ENCODE measurements around the gene CACNA2D3.

CACNA2D3 gene

DNA sequence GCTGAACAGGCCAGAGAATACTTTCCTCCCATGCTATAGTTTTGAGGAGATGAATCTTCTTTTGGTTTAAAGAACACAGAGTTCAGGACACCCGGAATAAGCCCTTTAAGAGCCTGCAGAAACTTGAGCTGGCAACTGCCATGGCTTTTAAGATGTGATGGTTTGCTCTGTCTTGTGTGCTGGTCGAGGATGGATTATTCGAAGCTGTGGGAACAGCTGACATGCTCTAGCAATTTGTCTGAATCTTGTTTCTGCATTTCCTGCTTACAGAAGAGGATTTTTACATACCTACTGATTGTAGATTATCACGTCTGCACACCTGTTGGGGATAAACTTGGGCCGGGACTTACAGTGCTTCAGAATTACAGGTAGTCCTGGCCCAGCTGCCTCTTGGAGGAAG is 408.6 kb downstream of the CACNA2D3 start:
- DNase-seq (ENCODE audit: low read depth): no peak

DNA sequence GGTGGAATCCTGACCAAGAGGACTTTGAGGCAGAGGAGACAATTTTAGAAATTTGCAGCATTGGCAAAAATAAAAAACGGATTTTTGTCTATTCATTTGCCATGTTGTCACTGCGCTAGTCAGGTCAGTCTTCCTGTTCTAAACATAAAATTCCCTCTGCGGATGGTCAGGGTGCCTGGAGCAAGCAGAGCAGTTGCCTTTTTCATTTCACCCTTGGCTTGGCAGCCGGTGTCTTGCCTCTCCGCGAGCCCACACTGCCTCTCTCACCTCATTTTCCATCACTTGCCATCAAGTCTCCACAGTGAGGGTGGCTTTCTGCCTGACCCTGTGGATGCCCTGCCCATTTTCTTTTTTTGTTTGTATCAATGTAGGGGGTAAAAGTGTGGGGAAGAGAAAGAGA is 409.4 kb downstream of the CACNA2D3 start:
- no peak for DNase-seq (ENCODE audit: low read depth)

DNA sequence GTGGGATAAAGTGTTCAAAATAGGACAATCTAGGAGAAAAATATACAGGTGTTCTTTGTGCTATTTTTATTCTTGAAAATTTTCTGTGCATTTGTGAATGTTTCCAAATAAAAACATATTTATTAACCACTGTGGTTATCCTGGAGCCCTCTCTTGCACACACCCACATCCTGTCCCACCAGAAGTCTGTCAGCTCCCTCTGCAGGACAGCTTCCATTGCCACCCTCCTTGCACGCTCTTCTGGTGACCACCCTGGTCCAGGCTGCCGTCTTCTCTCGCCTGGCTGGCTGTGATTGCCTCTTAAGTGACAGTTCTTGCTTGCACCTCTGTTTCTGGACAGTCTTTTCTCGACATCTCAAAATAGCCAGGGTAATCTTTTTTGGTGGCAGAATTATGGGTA is 411.5 kb downstream of the CACNA2D3 start:
- no peak for DNase-seq (ENCODE audit: low read depth)

DNA sequence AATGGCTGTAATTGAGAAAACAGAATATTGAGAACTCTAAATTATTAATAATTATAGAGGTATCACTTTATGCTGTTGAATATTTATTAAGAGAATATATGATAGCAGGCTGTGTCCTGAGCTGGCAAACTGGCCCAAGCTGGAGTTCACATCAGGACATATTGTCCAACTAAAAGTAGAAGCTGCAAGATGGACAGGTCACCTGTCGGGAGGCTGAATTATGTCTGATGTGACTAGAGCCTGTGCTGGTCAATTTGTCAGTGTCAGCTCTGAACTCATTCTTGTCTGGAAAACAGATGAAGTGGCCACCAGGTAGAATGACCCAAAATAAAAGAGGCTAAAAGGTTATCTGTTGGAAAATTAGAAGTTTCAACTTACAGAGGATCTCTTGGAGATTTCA is 413.3 kb downstream of the CACNA2D3 start:
- no peak for DNase-seq (ENCODE audit: low read depth)

DNA sequence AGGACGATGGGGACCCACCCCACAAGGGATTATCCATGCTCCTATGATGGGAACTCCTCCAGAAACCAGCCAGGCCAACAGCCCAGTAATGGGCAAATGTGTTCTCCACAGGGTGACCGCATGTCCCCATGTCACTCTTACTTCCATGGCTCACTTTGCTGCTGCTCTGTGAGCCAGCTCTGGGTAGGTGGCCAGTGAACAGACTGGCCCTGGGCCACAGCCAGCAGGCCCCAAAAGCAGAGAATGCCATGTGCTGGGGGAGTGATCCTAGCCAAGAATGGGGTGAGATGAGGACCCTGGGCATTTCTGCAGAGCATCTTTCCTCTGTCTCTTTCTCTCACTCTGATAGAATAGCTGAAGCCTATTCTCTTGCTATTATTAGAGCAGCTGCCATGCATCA is 414.1 kb downstream of the CACNA2D3 start:
- DNase-seq (ENCODE audit: low read depth): no peak

DNA sequence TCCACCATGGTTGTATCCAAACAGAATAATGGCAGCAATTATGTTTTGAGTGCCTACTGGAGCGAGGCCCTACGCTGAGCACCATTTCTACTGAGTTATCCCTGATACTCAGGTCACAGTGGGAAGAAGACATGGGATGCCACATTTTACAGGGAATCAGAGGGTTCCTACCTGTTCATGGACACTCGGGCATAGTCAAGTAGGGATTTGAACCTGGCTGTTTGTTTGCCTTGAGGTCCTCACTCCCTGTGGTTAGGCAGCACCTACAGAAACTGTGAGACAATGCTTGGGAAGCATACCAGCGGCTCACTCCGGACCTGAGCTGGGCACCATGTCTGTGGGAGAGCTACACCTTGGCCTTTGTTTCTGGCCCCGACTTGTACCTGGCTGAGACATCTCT is 415.2 kb downstream of the CACNA2D3 start:
- DNase-seq (ENCODE audit: low read depth): no peak

DNA sequence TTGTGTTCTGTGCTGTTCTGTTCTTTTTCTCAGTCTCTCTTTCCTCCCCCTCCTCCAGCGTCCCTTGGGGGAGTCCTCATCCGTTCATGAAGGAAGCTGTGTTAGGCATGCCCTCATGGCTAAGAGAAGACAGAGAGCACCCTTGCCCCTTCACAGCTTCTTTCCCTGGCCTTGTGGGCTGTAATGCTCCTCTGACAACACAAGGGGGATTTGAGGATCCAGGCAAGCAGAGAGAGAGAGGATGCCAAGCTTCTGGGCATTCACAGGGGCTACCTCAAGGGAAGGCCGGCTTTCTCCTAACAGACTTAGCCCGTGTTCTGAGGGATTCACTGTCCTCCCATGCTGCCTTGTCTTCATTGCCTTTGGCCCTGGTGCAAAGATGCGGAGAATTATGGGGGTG is 416.0 kb downstream of the CACNA2D3 start:
- DNase-seq (ENCODE audit: low read depth): no peak

DNA sequence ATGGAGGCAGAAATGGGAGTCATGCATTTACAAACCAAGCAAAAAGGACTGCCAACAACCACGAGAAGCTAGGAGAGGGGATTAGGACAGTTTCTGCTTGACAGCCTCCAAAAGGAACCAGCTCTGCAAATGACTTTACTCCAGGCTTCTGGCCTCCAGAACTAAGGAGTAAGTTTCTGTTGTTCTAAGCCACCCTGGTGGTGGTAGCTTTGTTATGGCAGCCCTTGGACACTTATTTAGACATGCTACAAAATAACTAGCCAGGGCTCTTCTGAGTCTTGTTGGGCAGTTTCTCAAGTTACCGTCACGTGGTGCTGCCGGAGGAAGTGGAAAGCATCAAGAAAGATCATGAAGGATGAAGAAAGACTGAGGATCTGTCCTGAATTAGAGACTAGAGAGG is 419.0 kb downstream of the CACNA2D3 start:
- DNase-seq (ENCODE audit: low read depth): no peak

DNA sequence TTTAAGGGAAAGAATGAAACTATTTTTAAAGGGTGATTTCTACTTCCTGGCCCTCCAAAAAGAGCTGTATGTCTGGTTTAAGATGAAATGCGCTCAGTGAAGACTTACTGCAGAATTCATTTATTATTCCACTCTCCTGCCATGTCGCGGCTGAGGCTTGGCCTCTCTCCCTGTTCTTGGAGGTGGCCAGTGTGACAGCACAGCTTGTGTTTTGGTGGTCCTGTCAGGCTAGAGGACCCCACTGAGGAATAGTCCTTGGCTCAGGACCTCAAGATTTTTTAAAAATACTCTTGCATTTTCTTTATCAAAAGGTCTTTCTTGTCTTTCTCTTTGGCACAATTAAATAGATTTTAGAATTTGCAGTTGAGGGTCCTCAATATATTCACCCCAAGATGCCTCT is 421.1 kb downstream of the CACNA2D3 start:
- no peak for DNase-seq (ENCODE audit: low read depth)

DNA sequence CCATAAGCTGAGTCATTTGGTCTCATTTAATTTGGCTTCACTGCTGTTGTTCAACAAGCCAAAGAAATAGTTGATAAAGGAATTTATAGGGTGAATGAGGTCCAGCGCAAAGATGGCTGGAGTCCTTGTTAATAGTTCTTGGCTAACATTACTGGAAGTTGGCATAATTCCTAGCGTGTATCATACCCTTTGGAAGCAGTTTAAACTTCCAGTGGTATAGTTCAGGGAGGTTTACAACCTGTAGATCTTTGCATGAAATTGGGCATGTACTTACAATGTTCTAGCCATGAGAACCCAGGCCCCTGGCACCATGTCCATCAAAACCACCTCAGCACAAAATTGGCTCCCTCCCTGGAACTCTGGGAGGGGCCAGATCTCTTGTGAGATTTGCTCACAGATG is 424.7 kb downstream of the CACNA2D3 start:
- DNase-seq (ENCODE audit: low read depth): no peak

DNA sequence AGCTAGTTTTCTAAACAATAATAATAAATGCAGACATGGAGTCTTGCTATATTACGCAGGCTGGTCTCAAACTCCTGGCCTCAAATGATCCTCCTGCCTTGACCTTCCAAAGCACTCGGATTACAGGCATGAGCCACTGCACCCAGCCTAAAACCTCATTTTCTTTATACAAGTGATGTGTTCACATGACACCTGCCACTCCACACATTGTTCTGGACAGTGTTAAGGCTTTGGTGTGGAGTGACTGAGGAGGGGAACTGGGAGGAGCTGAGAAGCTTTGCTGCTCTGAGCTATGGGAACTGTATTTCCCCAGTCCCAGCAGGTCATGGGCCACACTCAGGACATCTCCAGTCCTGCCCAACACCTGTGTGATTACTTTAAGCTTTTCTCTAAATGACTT is 425.5 kb downstream of the CACNA2D3 start:
- DNase-seq (ENCODE audit: low read depth): no peak

DNA sequence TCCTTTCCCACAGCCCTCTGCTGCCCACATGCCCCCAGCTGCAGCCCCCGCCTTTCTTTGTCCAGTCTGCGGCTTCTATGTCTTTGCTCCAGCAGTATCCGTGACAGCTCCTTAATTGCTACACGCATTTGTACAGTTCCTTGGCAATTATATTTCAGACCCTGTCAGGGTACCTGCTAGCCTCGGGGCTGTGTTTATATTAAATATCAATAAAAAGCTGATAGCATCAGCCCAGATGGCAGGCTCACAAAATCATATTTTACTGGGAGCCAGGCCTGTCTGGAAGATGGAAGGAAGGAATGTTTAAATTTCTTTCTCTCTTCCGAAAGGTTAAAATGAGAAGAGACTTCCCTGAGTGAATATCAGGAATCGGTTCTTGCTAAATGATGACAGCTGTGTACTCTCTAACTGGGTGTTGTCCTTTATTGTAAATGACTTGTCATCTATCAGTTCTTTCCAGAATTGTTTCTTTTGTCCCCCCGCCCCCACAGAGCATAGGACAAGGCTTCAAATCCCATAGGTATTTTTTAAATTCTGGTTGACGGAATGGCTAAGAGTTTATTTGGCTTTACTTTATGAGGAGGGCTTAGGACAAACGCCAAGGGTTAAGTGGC is 427.4 kb downstream of the CACNA2D3 start:
- no peak for DNase-seq (ENCODE audit: low read depth)

DNA sequence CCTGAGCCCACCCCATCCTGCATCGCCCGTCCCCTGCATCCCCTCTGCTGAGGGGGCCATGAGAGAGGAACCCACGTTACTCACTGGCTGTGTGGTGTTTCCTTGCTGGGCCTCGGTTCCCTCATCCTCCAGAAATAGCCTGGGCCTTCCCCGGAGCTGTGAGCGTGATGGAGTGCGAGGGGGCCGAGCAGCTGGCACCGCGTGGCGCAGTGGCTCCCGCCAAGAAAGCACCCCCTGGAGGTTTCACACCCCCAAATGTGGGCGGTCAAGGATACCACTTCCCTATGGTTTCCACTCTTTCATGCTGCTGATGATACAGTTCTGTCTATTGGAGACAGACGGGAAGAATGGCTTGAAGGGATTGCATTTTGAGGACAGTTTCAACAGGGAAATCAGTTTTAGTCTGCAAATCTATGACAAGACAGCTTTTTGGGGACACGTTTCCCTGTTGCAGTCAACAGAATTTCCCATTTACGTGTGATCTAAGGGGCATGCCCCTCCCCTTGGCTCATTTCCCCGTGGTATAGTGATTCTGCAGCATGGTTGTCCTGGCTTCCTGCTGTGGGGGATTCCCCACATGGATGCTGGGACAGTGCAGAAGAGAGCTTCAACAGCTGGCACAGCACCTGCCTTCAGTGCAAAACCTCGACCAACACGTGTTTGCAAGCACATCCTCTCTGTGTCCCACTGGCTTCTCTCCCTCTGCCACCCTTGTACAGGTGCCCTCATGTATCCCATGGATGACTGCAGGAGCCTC is 428.0 kb downstream of the CACNA2D3 start:
- no peak for DNase-seq (ENCODE audit: low read depth)

DNA sequence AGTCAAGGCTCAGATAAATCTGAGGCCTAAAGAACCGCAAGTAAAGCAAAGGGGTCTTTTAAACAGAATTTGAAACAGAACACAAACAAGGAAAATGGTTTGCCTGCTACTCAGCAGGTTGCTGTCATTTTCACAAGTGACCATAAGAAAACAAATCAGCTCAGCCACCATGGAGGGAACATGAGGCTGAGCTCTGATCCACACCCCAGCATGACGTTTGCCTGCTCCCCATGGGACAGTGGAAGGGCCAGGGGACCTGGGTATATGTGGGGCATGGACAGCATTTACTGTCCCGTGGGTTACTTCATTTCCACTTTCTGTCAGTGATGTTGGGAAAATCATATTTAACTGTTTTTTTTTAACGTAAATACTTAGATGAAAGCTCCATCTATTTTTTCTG is 434.3 kb downstream of the CACNA2D3 start:
- DNase-seq (ENCODE audit: low read depth): no peak

DNA sequence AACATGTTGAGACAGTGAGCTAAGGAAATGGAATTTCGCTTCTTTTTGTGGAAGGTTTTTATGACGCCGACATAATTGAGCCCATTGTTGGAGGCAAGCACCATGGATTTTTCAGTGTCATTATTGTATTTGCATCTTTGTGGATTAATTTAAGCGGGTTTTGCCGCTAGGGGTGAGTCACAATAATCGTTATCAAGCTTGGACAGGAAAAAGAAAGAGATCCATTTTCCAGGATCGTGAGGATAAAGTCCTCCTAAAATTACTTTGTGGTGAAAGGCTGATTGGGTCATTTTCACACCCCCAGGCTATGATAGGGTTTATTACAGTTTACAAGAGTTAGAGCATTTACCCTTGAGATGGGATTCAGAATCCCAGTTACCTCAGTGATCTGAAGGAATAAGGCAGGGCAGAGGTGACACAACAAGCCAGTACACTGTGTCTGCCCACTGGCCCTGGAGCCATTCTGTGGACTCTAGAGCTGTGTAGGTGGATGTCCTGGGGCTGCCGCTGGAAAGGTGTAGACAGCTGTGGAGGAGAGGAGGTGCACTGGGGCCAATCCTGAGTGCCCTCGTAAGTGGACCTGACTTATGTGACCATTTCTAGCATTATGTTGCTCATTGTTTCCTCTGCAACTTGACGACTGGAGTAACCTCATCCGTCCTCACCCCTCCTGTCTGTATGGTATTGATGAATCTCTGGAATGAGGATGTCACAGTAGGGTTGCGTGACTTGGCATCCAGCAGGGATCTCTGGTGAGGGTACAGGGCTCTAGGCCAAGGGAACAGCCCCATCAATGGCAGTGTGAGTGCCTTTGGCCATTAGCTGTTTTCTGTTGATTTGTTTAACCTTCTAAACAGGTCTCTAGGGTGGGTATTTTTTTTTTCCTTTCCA is 435.4 kb downstream of the CACNA2D3 start:
- DNase-seq (ENCODE audit: low read depth): no peak

DNA sequence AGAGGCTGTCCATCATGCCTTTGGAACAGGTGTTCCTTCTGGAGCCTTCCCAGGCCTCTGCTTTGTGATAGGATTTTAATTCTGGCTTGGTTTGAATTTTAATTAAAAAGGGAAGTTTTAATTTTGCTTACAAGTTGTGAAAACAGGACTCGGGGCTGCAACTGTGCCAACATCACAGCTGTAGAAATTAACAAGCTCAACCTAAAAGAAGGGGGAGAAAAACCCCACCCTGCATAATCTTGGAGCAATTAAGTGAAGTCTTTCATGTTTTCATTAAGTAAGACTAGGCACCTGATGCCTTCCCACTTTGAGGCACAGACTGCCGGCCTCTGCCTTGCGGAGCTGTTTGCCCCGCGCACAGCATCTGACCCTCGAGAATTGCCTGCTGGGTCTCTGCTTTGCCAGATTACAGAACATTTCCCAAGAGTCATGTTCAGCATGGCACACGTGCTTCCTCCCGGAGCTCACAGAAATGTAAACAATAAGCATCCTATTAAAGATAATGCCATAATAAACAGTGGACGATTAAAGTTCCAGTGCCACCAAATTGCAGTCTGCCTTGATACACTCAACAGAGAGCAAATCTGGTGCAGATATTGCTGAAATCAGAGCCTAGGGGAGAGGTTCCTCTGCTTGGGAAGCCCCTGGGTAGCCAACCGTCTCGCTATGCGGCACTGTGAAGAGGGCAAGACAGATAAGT is 441.3 kb downstream of the CACNA2D3 start:
- DNase-seq (ENCODE audit: low read depth): no peak

DNA sequence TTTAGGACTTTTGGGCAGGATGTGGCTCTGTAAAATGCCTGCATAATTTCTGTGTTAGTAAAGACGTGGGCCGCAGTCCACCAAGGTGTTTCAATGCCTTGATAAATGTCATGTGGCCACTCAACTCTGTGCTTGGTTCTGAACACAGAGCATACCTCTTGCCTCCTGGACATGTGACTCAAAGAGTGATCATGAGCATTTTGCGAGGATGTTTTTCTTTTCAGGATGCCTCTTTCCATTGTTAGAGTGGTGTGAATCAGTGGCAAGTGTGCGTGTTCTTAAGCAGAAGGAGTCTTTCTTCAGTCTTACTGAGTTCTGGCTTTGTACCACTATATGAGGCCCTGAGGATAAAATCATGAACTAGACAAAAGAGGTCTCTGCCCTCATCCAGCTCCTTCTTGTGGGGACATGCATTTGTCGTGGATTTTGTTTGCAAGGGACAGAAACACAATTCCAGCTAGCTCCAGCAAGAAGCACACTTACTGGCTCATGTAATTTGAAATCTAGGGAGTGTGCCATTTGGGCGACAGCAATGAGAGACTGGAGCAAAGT is 442.1 kb downstream of the CACNA2D3 start:
- DNase-seq (ENCODE audit: low read depth): no peak

DNA sequence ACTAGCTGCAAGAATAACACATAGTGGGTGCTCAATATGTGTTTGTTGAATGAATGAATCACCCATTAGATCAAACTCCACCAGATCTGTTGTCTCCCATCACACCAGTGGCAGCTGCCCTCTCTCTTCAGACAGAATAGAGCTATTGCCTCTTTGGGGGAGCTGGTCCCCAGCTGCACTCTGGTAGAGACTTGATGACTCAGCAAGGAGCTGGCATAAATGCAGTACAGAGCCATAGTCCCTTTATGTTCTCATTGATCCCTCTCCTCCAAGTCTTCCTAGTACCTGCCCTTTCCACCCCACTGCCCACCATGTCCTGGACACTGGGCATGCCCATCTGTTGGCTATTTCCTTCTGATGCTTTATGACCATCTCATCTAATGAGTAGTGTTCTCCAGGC is 443.6 kb downstream of the CACNA2D3 start:
- DNase-seq (ENCODE audit: low read depth): no peak

DNA sequence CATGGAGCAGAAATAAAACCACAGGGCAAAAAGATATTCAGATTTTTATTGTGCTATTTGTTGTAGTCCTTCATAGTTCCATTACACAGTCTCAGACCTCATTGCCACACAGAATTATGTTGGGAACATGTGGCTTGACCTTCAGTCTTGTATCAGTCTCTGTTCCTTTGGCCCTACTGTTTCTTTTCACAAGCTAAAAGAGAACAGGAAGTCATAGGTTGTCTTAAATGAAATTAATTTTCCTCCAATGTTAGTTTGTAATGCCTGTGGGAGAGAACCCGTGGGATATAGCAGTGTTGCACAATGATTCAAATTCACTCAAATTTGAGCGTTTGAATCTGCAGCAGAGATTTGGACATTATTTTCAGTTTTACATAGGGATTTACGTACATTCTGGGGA is 445.6 kb downstream of the CACNA2D3 start:
- no peak for DNase-seq (ENCODE audit: low read depth)

DNA sequence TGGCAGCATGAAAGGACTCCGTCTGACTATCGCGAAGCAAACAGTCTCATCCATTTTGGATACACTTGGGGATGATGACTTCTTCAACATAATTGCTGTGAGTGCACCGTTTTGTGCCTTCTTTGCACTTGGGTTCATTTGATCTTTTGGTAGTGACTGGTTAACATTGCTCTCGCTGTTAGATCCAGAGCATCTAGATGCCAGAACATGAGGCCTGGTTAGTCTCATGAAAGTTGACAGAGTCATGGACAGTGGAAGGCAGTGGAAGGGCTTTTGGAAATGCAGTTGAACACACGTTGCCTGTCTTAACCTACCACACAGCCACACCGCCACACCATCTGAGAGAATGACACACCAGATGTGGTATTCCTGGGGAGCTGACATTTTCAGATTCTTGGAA is 447.7 kb downstream of the CACNA2D3 start:
- DNase-seq (ENCODE audit: low read depth): no peak

DNA sequence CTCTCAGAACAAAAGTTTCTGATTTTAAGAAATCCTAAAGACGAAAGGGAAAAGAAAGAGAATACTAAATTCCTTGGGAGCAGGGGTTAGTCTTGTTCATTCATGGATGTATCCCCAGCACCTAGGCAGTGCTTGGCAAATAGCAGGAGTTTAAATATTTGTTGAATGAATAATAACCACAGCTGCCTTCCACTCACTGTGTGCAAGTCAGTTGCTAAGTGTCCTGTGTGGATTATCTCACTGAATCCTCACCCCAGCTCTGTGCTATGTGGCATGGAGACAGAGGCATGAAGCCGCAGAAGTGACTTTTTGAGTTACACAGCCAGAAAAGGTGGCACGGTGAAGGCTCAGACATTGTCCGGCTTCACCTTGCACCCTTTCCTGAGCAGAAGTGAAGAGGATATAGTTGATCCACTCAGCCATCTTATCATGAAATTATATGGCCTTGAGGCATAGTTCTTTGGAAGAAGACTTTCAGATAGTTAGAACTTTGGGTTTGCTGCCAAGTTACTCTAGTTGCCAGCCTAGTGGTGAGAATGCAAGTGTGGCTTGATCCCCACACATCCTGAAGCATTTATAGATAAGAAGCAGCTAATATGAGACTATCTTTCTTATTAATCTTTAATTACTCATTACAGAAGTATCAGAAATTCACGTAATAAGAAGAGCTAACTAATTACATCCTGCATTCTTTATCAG is 450.0 kb downstream of the CACNA2D3 start:
- no peak for DNase-seq (ENCODE audit: low read depth)

DNA sequence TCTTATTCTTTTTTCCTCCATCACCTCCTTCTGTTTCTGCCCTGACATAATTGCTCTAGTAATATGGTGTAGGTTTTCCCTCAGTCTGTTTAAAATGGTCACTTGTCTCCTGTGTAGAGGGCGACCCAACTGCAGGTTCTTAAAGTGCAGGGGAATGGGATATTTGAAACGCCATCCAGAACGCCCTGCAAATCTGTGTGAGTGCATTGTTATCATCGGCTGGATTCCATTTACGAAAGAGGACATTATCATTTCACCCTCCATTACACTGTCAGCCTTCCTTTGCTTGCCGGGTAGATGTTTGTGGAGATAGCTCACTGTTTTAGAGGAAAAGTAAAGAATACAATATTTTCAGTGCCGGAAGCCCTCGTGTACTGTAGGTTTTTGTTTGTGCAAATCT is 451.5 kb downstream of the CACNA2D3 start:
- DNase-seq (ENCODE audit: low read depth): no peak

All from activated T-helper 1 cell treated with Interleukin-2 at 50 U/mL for 16 hours (primary cell).